HepG2 (cell line): ENCODE data around the gene ARMH3.

Experiments used
- CHD2 ChIP-seq: IDR thresholded peaks from 2 replicates; pipeline ENCODE4 v1.6.1; 2011; ENCODE audit warnings: low read depth, low read length, improper control_type of control experiment
- CTCF ChIP-seq: sonication (generic); formaldehyde crosslinking; IDR thresholded peaks from 2 replicates; pipeline ENCODE4 v1.5.0; 2020; ENCODE audit warnings: mild to moderate bottlenecking, missing genetic modification reagents, moderate library complexity
- ELF1 ChIP-seq: sonication (generic); formaldehyde crosslinking; IDR thresholded peaks from 2 replicates; pipeline ENCODE4 v1.4.0; 2020; ENCODE audit warnings: missing genetic modification reagents
- HDAC2 ChIP-seq: sonication (generic); formaldehyde crosslinking; IDR thresholded peaks from 2 replicates; pipeline ENCODE4 v1.4.0; 2020; ENCODE audit warnings: missing genetic modification reagents
- KAT2B ChIP-seq: fragments of 150-350 bp; IDR thresholded peaks from 2 replicates; pipeline ENCODE4 v1.6.1; 2014; ENCODE audit warnings: low read depth, low read length, borderline replicate concordance
- MEIS1 ChIP-seq: sonication (generic); formaldehyde crosslinking; IDR thresholded peaks from 2 replicates; pipeline ENCODE4 v1.9.0; 2021; ENCODE audit warnings: mild to moderate bottlenecking, missing genetic modification reagents, moderate library complexity, borderline replicate concordance
- POLR2A ChIP-seq, 2 experiments: IDR thresholded peaks; 2 replicates each; pipeline ENCODE4 v1.6.1; 2011; ENCODE audit warnings: low read depth in 2 of 2, low read length in 2 of 2, mild to moderate bottlenecking in 1 of 2, moderate library complexity in 1 of 2; ENCODE audit not compliant: insufficient read depth in 1 of 2
- RXRA ChIP-seq: sonication (generic); formaldehyde crosslinking; IDR thresholded peaks from 2 replicates; pipeline ENCODE4 v1.5.1; 2020; ENCODE audit warnings: missing genetic modification reagents
- SNAPC4 ChIP-seq: sonication (generic); formaldehyde crosslinking; IDR thresholded peaks from 2 replicates; pipeline ENCODE4 v1.4.0; 2020; ENCODE audit warnings: mild to moderate bottlenecking, missing genetic modification reagents
- TAF15 ChIP-seq: fragments of 200-400 bp; formaldehyde crosslinking; IDR thresholded peaks from one replicate; pipeline ENCODE4 v1.6.1; 2018; ENCODE audit warnings: mild to moderate bottlenecking, low read depth, low read length; ENCODE audit not compliant: poor library complexity, severe bottlenecking
- ZBTB44 ChIP-seq: sonication (generic); formaldehyde crosslinking; IDR thresholded peaks from 2 replicates; pipeline ENCODE4 v1.4.0; 2020; ENCODE audit warnings: missing genetic modification reagents
- ZNF205 ChIP-seq: IDR thresholded peaks from 2 replicates; pipeline ENCODE4 v1.6.1; 2018; ENCODE audit warnings: missing biosample characterization, missing genetic modification reagents

GRCh38 chr10:101829561-101830315 lies 226.2 kb downstream of the ARMH3 start:
- TF ChIP-seq RXRA (CRISPR knock-in tag) (no peak), KAT2B (no peak), HDAC2 (CRISPR knock-in tag) (no peak), MEIS1 (no peak), CTCF (CRISPR knock-in tag) (no peak), ELF1 (CRISPR knock-in tag) (no peak), SNAPC4 (CRISPR knock-in tag) (no peak), TAF15 (no peak), ZNF205 (no peak), ZBTB44 (CRISPR knock-in tag) (no peak), CHD2 (no peak), POLR2A (IDR thresholded peaks at IDR 0.05; ENCODE audit: insufficient read depth in 1 of 2, low read depth in 2 of 2, low read length in 2 of 2) (no peak)
